Nephron progenitor cell (in vitro differentiated cells): ENCODE measurements around the gene SPRYD3.

Experiments
- DNase-seq: peaks from one replicate; pipeline ENCODE4 v3.0.0; 2021
- H3K27ac Mint-ChIP-seq: 2 replicates; pipeline ENCODE4 v1.8.0; 2021; ENCODE audit warnings: mild to moderate bottlenecking, moderate library complexity, mixed read lengths
- H3K27me3 Mint-ChIP-seq: 2 replicates; pipeline ENCODE4 v1.8.0; 2021; ENCODE audit warnings: mild to moderate bottlenecking, low read depth, mixed read lengths; ENCODE audit not compliant: poor library complexity
- H3K36me3 Mint-ChIP-seq: 2 replicates; pipeline ENCODE4 v1.8.0; 2021; ENCODE audit warnings: low read depth, mixed read lengths
- H3K4me1 Mint-ChIP-seq: 2 replicates; pipeline ENCODE4 v1.8.0; 2021; ENCODE audit warnings: mixed read lengths
- H3K4me3 Mint-ChIP-seq: 2 replicates; pipeline ENCODE4 v1.8.0; 2021; ENCODE audit warnings: mild to moderate bottlenecking, moderate library complexity, mixed read lengths
- H3K9me3 Mint-ChIP-seq: 2 replicates; pipeline ENCODE4 v1.8.0; 2021; ENCODE audit warnings: mild to moderate bottlenecking, moderate library complexity, mixed read lengths
- CTCF ChIP-seq: fragments of 200-600 bp; sonication (generic); IDR thresholded peaks from 2 replicates; pipeline ENCODE4 v1.5.0; 2021; ENCODE audit warnings: antibody characterized with exemption

The SPRYD3 gene

DNA sequence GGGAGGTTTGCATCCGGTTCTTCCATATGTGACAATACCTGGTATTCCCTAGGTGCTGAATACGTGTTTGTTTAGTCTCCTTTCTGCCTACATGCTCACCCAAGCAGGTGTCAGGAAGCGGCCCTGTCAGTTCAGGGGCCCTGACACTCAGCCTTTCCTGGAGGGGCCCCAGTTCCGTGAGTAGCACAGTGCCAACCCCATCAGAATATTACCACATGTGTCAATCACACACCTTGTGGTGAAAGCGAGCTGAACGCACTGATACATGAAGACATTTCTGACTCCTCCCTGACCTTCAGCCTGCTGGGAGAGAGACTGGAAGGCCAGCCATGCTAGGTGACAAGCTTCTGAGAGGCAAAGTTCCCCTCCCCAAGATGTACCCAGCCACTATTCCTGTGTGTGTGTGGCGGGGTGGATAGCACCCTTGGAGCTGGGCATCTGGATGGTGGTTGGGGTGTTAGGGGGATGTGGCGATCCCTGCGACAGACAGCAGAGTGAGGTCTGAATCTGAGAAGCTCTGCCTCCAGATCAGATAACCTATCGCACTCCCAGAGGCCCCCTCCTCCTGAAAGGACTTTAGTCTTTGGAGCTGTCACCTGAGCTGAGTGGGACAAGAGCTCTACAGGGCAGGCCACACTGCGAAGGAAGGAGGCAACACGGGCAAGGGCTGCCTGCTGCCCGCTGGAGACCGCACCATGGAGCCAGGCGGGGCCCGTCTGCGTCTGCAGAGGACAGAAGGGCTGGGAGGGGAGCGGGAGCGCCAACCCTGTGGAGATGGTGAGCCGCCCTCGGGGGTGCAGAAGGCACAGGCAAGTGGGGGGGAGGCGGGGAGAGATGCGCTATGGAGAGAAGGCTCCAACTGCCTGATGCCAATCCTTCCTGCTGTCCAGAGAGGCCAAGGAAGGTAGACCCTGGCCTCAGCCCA is 24.0 kb upstream of the SPRYD3 start, which contains the start of gene SOAT2:
SOAT2 (plus strand) TSS at position 604 of the 925 bp plus-strand sequence; CDS start at position 696, 92 bp downstream.
- no peak within 1 kb of the TSS for H3K27ac Mint-ChIP-seq
- TF ChIP-seq CTCF, result no peak
- H3K9me3 Mint-ChIP-seq, result no peaks in the 10 kb centered on the region
- no peaks in the 10 kb centered on the region for H3K36me3 Mint-ChIP-seq
- DNase-seq, result no peak
- H3K4me1 Mint-ChIP-seq, result peaks cover 64% of the 10 kb centered on the region
- peaks cover 16% of the 10 kb centered on the region for H3K27me3 Mint-ChIP-seq
- no peak within 1 kb of the TSS for H3K4me3 Mint-ChIP-seq

- DNase-seq, result no peak
- Mint-ChIP-seq H3K4me1 (peaks cover 68% of the 10 kb centered on the region), H3K27ac (no peak overlapping the region), H3K36me3 (no peaks in the 10 kb centered on the region), H3K27me3 (peaks cover 25% of the 10 kb centered on the region), H3K9me3 (no peaks in the 10 kb centered on the region), H3K4me3 (no peak overlapping the region)
- TF ChIP-seq CTCF, result no peak
Measured at GRCh38 chr12:53101931-53102781, 23.0 kb upstream of the SPRYD3 start.

- H3K4me3 Mint-ChIP-seq, result no peak overlapping the region
- DNase-seq, result no peak
- peaks cover 74% of the 10 kb centered on the region for H3K4me1 Mint-ChIP-seq
- no peak overlapping the region for H3K27ac Mint-ChIP-seq
- no peak for TF ChIP-seq CTCF
- no peaks in the 10 kb centered on the region for H3K9me3 Mint-ChIP-seq
- H3K27me3 Mint-ChIP-seq, result peaks cover 34% of the 10 kb centered on the region
- no peaks in the 10 kb centered on the region for H3K36me3 Mint-ChIP-seq
Measured at GRCh38 chr12:53101266-53101665, 22.1 kb upstream of the SPRYD3 start.

GRCh38 chr12:53100466-53101151 is 21.4 kb upstream of the SPRYD3 start:
- no peak for TF ChIP-seq CTCF
- peaks cover 73% of the 10 kb centered on the region for H3K4me1 Mint-ChIP-seq
- no peaks in the 10 kb centered on the region for H3K36me3 Mint-ChIP-seq
- peak overlapping the region; percentile 58 for H3K27ac Mint-ChIP-seq
- H3K27me3 Mint-ChIP-seq, result peaks cover 35% of the 10 kb centered on the region
- no peak overlapping the region for H3K4me3 Mint-ChIP-seq
- DNase-seq, result no peak
- no peaks in the 10 kb centered on the region for H3K9me3 Mint-ChIP-seq

- Mint-ChIP-seq H3K27me3 (peaks cover 43% of the 10 kb centered on the region), H3K36me3 (no peaks in the 10 kb centered on the region), H3K4me1 (peaks cover 64% of the 10 kb centered on the region), H3K4me3 (peak overlapping the region; percentile 86), H3K27ac (no peak overlapping the region), H3K9me3 (no peaks in the 10 kb centered on the region)
- peak; percentile 90 for DNase-seq
- TF ChIP-seq CTCF, result peak; percentile 98
Measured at GRCh38 chr12:53099071-53099882, 20.1 kb upstream of the SPRYD3 start.
